Glomerular visceral epithelial cell (primary cell): Measurements from ENCODE around the gene SDC1.

Source experiments
- DNase-seq: peaks from one replicate; pipeline ENCODE4 v3.0.0-alpha.2; 2016; ENCODE audit errors: extremely low spot score

Gene SDC1

GRCh38 chr2:20229322-20230113 lies 4.6 kb upstream of the SDC1 start:
- DNase-seq, result no peak

GRCh38 chr2:20227894-20228505 lies 3.1 kb upstream of the SDC1 start:
- DNase-seq, result no peak

GRCh38 chr2:20226152-20226545 lies 1.2 kb upstream of the SDC1 start:
- no peak for DNase-seq

DNA sequence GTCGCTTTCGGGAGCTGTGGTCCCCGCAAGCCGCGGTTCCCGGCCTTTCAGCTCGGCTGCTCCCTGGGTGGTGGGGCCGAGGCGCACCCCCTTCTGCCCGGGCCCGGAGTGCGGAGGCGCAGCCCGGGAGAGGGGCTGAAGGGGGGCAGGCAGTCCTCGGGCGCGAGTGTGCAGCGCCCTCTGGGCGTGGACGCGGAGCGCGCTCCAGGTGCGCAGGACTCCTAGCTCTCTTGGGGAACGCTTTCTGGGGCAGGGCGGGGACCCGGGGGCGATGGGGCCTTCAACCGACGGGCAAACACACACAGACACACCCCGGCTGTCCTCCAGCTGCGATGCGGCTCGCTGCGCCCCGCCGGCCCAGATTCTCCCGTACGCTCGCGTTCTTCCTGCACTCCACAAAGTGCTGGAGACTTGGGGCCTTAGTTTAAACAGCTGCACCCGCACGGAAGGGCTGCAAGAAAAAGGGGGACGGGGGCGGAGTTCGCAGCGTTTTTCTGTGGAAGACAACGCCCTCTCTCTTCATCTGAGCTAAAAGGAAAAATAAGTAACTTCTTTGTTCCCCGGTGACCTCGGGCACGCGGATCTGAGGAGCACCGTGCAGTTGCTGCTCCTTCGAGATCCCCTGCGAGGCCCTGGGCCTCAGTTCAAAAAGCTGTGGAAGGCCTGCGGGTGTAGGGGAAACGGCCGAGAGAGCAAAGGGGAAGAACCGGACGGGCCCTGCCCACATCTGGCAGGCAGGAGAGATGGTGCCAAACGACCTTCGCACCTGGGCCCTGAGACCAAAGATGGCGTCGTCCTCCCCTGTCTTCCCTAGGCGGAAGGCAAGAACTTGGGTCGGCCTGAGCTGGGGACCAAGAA lies 593 bp upstream of the SDC1 start:
- peak; percentile 75 for DNase-seq

- peak; percentile 22 for DNase-seq
Measured at GRCh38 chr2:20224164-20224715, 690 bp downstream of the SDC1 start.

DNA sequence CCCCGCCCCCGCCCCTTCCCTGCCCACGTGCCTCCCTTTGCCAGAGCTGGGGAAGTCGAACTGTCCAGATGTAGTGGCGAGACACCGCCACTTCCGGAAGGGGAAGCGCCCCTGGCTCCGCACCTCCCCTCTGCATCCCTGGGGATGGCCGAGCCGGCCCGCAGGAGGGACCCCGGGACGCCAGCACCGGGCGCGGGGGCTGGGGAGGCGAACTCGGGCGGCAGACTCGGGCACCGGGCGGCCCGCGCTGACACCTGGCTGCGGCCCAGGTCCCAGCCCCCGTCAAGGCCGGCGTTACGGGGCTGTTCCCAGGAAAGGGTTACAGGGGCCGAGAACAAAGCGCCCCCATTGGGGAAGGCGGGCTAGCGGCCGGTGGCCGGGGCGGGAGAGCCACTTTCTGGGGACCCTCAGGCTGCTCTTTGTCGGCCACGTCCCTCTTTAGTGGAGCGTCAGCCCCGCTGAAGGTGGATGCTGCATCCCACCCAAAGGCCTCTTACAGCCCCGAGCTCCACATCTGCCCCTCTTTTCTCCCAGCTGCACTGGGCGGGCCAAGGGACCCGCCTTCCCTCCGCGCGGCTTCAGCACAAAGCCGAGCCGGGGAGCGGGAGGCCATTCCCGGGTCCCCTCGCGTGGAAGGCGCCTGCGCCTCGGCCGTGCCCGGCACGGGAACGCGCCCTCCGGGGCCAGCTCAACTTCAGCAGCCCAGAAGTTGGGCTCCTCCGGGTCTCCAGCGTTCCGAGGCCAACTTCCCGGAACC lies 1.3 kb downstream of the SDC1 start:
- peak; percentile 73 for DNase-seq

DNA sequence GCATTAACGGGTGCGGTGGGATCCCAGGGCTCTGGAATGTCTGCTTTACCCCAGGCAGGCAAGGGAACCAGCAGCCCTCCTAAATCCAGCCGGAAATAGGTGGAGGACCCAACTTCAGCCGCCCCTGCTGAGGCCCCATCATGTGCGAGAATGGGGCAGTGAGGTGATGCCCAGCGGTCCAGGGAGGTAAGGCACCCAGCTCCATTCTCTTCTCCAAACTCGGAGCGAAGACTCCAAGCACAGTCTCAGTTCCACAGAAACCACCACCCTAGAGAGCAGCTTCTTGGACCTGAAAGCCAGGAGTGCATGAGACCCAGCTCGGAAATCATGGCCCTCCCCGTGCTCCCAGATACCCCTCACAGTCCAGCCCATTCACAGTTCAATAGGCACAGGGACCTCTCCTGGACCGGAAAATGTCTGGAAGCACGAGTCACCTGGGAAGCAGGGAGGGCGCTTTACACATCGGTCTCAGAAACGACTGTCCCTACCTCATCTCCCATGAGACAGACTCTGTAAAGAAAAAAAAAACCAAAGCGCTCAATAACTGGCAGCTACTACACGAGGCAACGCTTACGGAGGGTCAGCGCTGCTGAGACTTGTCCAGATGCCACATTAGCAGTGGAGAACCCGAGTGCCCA lies 2.0 kb downstream of the SDC1 start:
- DNase-seq, result no peak

- DNase-seq, result no peak
Measured at GRCh38 chr2:20222014-20222768, 2.7 kb downstream of the SDC1 start.

GRCh38 chr2:20221555-20221973 lies 3.4 kb downstream of the SDC1 start:
- DNase-seq, result peak; percentile 49

- DNase-seq, result no peak
Measured at GRCh38 chr2:20220806-20221554, 4.0 kb downstream of the SDC1 start.

- no peak for DNase-seq
Measured at GRCh38 chr2:20219763-20220380, 5.1 kb downstream of the SDC1 start.

GRCh38 chr2:20218331-20219320 lies 6.3 kb downstream of the SDC1 start:
- DNase-seq, result no peak

DNA sequence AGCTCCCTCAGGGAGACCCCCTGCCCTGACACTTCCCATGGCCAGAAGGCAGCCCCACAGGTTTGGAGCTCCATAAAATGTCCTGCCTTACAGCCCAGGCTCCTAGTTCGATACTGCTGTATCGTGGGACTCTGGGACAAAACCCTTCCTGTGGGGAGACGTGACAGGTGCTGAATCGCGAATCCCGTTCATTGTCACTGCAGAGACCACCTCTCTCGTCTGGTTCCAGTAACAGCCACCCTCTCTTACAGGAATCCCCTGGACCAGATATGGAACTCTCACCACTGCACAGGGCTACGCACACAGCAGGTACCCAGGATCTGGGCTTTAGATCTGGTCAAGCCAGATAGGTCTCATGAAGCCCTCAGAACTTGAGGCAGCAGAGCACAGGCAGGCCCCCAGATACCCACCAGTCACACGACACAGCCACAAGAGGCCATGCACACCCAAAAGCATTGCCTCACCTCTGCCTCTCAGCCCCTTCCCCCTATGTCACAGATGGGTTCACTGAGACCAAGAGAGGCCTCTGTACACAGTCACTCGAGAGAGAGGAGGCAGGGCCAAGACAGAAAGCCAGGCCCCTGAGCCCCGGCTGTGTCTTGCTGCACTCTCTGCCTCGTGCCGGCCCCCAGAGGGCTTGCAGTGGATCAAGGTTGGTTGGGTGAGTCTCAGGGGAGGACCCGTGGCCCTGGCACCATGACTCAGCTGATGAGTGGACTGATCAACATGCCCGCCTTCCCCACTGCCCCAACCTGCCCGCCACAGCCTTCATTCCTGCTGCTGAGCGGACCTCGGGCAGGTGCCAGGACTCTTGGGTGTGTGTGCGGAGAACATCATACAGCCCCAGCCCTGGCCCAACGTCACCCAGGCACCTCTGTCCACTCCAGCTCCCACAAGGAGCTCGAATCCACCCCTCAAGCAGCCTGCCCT lies 7.6 kb downstream of the SDC1 start:
- DNase-seq, result peak; percentile 83

DNA sequence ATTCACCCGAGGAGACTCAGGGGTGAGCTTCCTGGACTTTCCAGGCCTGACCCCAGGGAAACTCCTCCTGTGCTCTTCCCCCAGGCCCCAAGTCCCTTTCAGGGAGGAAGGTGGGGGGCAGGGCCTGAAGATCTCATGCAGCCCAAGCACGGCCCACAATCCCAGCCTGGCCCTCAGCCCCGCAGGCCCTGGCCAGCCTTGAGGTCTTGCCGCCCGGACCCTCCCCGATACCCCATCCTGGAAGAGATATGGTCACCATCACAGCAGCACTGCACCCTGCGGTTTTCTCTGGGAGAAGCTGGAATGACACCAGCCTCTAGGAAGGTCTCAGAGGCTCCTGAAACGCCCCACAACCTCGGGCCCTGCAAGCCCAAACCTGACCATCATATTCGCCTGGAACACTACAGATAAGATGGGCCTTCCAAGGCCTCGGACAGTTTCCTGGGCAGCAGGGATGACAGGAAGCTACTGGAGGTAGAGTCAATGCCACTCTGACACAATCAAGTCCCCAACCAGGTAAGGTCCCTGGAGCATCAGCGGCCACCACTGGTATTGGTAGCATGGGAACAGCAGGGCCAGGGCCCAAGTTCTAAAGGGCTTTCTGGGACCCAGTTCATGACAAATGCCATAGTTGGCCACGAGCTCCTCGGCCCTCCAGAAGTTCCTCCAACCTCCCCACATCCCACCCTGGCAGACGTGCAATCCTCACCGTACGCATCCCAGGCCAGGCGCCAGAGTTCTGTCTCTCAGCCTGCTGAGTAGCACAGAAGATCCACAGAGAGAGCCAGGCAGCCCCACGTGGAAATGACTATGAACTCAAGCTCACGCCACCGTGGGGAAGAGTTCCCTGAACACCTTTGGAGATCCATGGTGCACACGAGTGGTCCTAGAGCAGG lies 8.6 kb downstream of the SDC1 start:
- DNase-seq, result no peak

- DNase-seq, result no peak
Measured at GRCh38 chr2:20215183-20216040, 9.5 kb downstream of the SDC1 start.
